HG03469 (cell line): ENCODE data around the gene VAT1L.

Source experiments
- ATAC-seq: cut with Tn5 transposase; IDR thresholded peaks from one replicate; pipeline ENCODE4 v1.9.1; 2021; ENCODE audit warnings: mild to moderate bottlenecking, moderate library complexity, moderate number of reproducible peaks; ENCODE audit not compliant: unreplicated experiment

VAT1L gene

GRCh38 chr16:77788181-77789084 lies at the start of gene VAT1L:
TSS of gene VAT1L (plus strand) at chr16:77788564. CDS start at chr16:77788683, 119 bp downstream.
- no peak for ATAC-seq

DNA sequence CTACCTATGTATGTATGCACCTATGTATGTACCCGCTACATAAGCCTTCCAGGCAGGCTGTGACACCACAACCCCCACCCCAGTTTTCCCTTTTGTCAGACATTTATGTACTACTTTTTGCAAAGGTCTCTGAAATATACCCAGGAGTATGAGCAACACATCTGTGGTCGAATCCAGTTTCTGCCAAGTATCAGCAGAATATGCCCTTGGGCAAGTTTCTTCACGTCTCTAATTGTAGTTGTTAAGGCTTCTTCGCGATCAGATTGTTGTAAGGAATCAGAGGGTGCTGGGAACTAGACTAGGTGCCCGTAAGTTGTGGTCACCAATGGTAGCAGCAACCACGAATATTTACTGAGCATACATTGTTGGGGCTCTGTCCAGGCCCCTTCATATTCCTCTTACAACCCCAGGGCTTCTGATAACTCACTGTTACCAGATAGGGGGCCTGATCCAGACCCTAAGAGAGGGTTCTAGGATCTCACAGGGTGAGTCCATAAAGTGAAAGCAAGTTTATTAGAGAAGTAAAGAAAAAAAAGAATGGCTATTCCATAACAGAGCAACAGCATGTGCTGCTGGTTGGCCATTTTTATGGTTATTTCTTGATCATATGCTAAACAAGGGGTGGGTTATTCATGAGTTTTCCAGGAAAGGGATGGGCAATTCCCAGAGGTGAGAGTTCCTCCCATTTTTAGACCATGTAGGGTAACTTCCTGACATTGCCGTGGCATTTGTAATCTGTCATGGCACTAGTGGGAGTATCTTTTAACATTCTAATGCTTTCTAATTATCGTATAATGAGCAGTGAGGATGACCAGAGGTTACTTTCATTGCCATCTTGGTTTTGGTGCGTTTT lies 49.4 kb upstream of the VAT1L start:
- ATAC-seq = no peak

DNA sequence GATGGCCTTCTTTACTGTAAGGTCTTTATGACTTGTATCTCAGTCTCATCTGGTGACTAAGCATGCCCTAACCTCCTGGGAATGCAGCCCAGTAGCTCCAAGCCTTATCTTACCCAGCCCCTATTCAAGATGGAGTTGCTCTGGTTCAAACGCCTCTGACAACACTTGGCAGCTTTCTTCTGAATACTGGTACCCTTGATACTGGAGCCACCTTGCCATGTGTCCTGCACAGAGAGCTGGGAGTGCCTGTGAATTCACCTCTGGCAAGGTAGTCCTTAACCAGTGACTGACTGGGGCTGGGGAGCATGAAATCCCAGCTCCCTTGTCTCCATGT lies 48.8 kb upstream of the VAT1L start:
- ATAC-seq = no peak

GRCh38 chr16:77744141-77744540 lies 44.2 kb upstream of the VAT1L start:
- no peak for ATAC-seq

- no peak for ATAC-seq
These were observed 42.4 kb upstream of the VAT1L start for GRCh38 chr16:77745972-77746371.

DNA sequence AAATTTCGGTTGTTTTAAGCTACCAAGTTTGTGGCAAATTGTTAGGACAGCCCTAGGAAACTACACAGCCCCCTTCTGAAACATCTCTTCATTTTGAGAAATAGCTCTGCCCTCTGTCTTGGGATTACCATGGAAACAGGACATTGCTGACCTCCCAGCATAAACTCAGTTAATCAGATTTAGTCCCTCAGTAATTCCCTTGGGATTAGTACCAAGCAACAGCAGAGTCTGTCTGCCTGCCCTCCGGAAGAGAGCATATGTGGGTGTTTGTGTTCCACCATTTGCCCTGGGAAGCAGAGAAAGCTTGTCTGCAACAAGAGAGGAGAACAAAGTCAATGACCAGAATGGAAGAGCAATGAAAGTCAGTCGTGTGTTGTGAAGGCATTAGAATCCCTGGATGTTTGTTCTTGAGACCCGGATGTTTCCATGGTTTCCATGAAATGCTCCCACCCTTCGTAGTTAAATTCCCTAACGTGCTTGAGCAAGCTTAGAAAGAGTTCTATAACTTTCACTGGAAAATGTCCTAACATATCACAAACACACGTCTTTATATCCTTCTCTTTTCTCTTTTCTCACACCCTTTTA lies 39.9 kb upstream of the VAT1L start:
- no peak for ATAC-seq

DNA sequence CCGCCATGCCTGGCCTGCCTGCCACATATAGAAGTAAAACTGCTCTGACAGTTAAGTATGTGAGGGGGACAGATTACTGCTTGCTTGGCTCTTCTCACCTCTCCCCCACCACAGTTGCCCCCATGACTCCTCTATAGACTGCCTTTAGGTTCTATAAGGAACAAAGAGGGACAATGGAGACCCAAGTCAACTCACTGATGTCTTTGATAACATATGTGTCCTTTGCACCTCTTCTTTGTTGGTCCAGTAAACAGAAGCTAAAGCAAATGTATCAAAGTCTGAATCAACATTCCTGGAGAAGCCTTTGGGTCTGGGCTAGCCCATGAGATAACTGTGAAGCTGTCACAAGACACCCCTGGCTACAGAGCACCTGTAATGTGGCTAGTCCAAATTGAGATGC lies 38.9 kb upstream of the VAT1L start:
- ATAC-seq = no peak

DNA sequence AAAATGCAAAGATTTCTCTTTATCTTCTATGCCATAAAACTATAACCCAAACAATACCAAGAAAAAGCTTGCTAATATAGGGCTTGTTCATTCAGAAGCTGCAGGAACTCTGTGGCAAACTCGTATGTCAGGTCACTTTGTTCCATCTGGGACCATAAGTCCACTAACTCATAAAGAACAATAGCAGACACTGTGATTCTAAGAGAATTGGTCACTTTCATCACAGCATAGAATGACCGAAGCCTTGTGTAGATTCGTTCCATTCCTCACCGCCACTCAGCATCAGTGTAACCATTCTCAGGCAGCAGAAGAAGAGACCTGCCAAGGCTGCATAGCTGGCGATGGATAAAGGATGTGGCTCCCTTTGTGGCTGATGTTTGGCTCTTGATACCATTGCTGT lies 30.3 kb upstream of the VAT1L start:
- ATAC-seq = no peak

- no peak for ATAC-seq
These were observed 29.9 kb upstream of the VAT1L start for GRCh38 chr16:77758508-77758907.

DNA sequence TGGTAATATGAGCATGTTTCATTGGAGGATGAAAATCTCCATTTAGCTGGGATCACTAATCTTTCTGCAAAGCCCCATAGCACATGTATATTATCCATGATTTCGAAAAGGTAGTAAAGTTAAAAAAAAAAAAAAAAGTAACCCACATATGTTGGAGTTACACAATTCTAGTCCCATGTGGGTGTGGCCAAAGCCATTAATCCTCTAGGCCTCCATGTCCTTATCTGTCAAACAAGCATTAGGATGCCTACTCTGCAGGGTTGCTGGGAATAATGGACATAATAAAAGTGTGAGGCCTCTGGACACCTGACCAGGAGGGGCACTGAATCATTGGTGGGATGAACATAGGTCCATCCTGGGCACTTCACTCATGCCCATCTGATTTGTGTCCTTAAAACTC lies 29.2 kb upstream of the VAT1L start:
- no peak for ATAC-seq

DNA sequence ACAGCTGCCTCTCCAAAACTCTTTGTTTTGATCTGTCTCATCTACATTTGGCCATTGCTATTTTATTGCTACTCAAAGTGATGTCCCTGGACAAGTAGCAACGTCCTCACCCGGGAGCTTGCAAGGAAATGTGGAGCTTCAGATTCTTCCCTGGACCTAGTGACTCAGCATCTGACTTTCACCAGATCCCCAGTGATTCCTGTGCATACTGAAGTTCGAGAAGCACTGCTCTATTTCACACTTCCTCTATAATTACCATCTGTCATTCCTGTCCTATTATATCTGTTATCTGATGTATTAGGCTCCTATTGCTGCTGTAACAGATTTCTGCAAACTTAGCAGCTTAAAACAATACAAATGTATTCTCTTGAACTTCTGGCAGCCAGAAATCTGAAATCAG lies 28.5 kb upstream of the VAT1L start:
- no peak for ATAC-seq

GRCh38 chr16:77760800-77761199 lies 27.6 kb upstream of the VAT1L start:
- ATAC-seq = no peak

DNA sequence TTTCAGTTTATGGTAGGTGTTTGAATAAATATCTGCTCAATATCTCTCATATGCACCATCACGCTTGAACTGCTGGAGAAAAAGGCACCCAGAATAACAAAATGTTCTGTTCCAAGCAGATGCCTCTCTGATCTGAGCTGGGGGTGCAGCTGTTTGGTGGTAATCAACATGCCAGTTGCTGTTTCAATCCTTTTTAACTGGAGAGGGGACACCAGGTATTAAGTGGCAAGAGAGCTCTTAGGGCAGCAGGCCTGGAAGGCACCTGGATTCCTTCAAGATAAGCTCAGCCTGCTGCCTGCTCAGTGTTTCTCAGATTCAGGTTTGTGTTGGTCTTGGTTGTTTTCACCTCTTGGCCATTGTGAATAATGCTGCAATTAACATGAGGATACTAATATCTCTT lies 27.2 kb upstream of the VAT1L start:
- ATAC-seq = no peak

DNA sequence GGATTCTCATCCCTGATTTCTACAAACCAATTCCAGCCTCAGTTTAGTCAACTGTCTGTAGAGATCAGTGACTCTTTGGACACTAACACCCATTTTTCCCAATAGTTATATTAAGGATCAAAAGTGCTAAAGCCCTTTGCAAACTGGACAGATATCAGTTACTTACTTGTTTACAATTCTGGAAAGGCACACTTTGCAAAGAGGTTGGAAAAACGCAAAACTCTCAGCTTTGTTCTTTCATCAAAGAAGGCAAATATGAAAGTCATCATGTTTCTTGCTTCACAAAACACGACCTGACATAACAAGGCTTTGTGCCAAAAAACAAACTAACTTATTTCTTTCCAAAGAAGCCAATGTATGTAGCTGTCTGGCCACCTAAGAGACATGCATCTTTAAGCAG lies 26.1 kb upstream of the VAT1L start:
- no peak for ATAC-seq

- no peak for ATAC-seq
These were observed 24.4 kb upstream of the VAT1L start for GRCh38 chr16:77763994-77764393.

GRCh38 chr16:77767211-77767610 lies 21.2 kb upstream of the VAT1L start:
- ATAC-seq = no peak

DNA sequence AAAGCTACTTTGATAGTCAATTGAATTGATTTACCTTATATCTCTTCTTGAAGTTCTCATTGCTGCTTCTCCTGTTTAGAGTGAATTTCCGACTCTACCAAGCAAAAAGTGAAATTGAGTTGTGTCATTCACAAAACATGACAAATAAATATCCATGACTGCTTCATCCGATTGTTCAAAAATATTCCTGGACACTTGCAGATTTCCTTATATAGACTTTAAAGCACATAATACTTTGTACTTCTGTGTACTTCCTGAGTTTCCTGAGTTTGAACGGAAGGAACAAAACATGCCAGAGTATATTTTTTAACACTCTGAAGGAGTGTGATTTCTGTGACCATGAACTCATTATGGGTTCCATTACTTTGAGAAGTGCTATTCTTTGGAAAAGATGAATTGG lies 20.5 kb upstream of the VAT1L start:
- no peak for ATAC-seq

- ATAC-seq = no peak
These were observed 12.2 kb upstream of the VAT1L start for GRCh38 chr16:77775911-77776909.

- ATAC-seq = no peak
These were observed 10.6 kb upstream of the VAT1L start for GRCh38 chr16:77777745-77778144.

GRCh38 chr16:77780378-77780837 lies 8.0 kb upstream of the VAT1L start:
- no peak for ATAC-seq
